Measurements from ENCODE around the gene ARID3C.

DNA sequence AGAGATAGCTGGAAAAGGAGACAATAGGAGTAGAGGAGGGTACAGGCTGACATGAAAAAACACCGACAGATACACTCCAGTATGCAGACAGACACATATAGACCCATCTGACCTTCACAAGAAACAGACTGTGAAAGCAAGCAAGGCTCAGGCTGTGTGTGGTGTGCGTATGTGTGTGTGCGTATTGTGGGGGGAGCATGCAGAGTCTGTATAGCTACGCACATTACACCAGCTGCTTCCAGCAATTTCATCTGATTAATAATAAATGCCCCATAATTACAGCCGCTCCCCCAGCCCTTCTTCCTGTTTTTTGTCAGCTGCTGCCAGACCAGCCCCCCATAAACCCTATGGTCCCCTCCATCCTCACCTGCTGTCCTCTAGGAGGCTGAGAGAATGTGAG lies 46.1 kb downstream of the ARID3C start:
- TF ChIP-seq ZNF335 (tag by site-specific recombination; conservative IDR thresholded peaks at IDR 0.05) (no peak), KLF7 (tag by site-specific recombination; IDR thresholded peaks at IDR 0.05; ENCODE audit: borderline replicate concordance) (no peak), ZNF24 (tag by site-specific recombination; IDR thresholded peaks at IDR 0.05) (no peak), ZNF521 (tag by site-specific recombination; IDR thresholded peaks at IDR 0.05) (no peak), GLIS1 (tag by site-specific recombination; IDR thresholded peaks at IDR 0.05) (no peak), ZNF792 (tag by site-specific recombination; IDR thresholded peaks at IDR 0.05) (no peak), ZBTB21 (tag by site-specific recombination; IDR thresholded peaks at IDR 0.05) (no peak)
- TF ChIP-seq, protein P1, sequence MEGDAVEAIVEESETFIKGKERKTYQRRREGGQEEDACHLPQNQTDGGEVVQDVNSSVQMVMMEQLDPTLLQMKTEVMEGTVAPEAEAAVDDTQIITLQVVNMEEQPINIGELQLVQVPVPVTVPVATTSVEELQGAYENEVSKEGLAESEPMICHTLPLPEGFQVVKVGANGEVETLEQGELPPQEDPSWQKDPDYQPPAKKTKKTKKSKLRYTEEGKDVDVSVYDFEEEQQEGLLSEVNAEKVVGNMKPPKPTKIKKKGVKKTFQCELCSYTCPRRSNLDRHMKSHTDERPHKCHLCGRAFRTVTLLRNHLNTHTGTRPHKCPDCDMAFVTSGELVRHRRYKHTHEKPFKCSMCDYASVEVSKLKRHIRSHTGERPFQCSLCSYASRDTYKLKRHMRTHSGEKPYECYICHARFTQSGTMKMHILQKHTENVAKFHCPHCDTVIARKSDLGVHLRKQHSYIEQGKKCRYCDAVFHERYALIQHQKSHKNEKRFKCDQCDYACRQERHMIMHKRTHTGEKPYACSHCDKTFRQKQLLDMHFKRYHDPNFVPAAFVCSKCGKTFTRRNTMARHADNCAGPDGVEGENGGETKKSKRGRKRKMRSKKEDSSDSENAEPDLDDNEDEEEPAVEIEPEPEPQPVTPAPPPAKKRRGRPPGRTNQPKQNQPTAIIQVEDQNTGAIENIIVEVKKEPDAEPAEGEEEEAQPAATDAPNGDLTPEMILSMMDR (tag by site-specific recombination; IDR thresholded peaks at IDR 0.05): no peak
- TF ChIP-seq, protein P2, sequence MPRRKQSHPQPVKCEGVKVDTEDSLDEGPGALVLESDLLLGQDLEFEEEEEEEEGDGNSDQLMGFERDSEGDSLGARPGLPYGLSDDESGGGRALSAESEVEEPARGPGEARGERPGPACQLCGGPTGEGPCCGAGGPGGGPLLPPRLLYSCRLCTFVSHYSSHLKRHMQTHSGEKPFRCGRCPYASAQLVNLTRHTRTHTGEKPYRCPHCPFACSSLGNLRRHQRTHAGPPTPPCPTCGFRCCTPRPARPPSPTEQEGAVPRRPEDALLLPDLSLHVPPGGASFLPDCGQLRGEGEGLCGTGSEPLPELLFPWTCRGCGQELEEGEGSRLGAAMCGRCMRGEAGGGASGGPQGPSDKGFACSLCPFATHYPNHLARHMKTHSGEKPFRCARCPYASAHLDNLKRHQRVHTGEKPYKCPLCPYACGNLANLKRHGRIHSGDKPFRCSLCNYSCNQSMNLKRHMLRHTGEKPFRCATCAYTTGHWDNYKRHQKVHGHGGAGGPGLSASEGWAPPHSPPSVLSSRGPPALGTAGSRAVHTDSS (tag by site-specific recombination; IDR thresholded peaks at IDR 0.05): no peak
- TF ChIP-seq, protein P3, sequence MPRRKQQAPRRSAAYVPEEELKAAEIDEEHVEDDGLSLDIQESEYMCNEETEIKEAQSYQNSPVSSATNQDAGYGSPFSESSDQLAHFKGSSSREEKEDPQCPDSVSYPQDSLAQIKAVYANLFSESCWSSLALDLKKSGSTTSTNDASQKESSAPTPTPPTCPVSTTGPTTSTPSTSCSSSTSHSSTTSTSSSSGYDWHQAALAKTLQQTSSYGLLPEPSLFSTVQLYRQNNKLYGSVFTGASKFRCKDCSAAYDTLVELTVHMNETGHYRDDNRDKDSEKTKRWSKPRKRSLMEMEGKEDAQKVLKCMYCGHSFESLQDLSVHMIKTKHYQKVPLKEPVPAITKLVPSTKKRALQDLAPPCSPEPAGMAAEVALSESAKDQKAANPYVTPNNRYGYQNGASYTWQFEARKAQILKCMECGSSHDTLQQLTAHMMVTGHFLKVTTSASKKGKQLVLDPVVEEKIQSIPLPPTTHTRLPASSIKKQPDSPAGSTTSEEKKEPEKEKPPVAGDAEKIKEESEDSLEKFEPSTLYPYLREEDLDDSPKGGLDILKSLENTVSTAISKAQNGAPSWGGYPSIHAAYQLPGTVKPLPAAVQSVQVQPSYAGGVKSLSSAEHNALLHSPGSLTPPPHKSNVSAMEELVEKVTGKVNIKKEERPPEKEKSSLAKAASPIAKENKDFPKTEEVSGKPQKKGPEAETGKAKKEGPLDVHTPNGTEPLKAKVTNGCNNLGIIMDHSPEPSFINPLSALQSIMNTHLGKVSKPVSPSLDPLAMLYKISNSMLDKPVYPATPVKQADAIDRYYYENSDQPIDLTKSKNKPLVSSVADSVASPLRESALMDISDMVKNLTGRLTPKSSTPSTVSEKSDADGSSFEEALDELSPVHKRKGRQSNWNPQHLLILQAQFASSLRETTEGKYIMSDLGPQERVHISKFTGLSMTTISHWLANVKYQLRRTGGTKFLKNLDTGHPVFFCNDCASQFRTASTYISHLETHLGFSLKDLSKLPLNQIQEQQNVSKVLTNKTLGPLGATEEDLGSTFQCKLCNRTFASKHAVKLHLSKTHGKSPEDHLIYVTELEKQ (tag by site-specific recombination; IDR thresholded peaks at IDR 0.05; ENCODE audit: borderline replicate concordance): no peak
- TF ChIP-seq, protein P4, sequence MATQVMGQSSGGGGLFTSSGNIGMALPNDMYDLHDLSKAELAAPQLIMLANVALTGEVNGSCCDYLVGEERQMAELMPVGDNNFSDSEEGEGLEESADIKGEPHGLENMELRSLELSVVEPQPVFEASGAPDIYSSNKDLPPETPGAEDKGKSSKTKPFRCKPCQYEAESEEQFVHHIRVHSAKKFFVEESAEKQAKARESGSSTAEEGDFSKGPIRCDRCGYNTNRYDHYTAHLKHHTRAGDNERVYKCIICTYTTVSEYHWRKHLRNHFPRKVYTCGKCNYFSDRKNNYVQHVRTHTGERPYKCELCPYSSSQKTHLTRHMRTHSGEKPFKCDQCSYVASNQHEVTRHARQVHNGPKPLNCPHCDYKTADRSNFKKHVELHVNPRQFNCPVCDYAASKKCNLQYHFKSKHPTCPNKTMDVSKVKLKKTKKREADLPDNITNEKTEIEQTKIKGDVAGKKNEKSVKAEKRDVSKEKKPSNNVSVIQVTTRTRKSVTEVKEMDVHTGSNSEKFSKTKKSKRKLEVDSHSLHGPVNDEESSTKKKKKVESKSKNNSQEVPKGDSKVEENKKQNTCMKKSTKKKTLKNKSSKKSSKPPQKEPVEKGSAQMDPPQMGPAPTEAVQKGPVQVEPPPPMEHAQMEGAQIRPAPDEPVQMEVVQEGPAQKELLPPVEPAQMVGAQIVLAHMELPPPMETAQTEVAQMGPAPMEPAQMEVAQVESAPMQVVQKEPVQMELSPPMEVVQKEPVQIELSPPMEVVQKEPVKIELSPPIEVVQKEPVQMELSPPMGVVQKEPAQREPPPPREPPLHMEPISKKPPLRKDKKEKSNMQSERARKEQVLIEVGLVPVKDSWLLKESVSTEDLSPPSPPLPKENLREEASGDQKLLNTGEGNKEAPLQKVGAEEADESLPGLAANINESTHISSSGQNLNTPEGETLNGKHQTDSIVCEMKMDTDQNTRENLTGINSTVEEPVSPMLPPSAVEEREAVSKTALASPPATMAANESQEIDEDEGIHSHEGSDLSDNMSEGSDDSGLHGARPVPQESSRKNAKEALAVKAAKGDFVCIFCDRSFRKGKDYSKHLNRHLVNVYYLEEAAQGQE (tag by site-specific recombination; IDR thresholded peaks at IDR 0.05): no peak
- TF ChIP-seq, protein P5, sequence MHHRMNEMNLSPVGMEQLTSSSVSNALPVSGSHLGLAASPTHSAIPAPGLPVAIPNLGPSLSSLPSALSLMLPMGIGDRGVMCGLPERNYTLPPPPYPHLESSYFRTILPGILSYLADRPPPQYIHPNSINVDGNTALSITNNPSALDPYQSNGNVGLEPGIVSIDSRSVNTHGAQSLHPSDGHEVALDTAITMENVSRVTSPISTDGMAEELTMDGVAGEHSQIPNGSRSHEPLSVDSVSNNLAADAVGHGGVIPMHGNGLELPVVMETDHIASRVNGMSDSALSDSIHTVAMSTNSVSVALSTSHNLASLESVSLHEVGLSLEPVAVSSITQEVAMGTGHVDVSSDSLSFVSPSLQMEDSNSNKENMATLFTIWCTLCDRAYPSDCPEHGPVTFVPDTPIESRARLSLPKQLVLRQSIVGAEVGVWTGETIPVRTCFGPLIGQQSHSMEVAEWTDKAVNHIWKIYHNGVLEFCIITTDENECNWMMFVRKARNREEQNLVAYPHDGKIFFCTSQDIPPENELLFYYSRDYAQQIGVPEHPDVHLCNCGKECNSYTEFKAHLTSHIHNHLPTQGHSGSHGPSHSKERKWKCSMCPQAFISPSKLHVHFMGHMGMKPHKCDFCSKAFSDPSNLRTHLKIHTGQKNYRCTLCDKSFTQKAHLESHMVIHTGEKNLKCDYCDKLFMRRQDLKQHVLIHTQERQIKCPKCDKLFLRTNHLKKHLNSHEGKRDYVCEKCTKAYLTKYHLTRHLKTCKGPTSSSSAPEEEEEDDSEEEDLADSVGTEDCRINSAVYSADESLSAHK (tag by site-specific recombination; IDR thresholded peaks at IDR 0.05): no peak
- TF ChIP-seq, protein P6, sequence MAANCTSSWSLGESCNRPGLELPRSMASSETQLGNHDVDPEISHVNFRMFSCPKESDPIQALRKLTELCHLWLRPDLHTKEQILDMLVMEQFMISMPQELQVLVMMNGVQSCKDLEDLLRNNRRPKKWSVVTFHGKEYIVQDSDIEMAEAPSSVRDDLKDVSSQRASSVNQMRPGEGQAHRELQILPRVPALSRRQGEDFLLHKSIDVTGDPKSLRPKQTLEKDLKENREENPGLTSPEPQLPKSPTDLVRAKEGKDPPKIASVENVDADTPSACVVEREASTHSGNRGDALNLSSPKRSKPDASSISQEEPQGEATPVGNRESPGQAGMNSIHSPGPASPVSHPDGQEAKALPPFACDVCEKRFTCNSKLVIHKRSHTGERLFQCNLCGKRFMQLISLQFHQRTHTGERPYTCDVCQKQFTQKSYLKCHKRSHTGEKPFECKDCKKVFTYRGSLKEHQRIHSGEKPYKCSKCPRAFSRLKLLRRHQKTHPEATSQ (tag by site-specific recombination; IDR thresholded peaks at IDR 0.05): no peak
- TF ChIP-seq, protein P7, sequence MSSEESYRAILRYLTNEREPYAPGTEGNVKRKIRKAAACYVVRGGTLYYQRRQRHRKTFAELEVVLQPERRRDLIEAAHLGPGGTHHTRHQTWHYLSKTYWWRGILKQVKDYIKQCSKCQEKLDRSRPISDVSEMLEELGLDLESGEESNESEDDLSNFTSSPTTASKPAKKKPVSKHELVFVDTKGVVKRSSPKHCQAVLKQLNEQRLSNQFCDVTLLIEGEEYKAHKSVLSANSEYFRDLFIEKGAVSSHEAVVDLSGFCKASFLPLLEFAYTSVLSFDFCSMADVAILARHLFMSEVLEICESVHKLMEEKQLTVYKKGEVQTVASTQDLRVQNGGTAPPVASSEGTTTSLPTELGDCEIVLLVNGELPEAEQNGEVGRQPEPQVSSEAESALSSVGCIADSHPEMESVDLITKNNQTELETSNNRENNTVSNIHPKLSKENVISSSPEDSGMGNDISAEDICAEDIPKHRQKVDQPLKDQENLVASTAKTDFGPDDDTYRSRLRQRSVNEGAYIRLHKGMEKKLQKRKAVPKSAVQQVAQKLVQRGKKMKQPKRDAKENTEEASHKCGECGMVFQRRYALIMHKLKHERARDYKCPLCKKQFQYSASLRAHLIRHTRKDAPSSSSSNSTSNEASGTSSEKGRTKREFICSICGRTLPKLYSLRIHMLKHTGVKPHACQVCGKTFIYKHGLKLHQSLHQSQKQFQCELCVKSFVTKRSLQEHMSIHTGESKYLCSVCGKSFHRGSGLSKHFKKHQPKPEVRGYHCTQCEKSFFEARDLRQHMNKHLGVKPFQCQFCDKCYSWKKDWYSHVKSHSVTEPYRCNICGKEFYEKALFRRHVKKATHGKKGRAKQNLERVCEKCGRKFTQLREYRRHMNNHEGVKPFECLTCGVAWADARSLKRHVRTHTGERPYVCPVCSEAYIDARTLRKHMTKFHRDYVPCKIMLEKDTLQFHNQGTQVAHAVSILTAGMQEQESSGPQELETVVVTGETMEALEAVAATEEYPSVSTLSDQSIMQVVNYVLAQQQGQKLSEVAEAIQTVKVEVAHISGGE (tag by site-specific recombination; conservative IDR thresholded peaks at IDR 0.05; ENCODE audit: low read depth): no peak
